DMS79 treated with DMSO at 0.1 percent for 48 hours (cell line): ENCODE measurements around the gene C22orf23.

Source experiments
- DNase-seq: peaks from one replicate; lab custom pipeline; 2025; lab: John Stamatoyannopoulos, UW

The C22orf23 gene

GRCh38 chr22:37953437-37954179 is at the start of gene C22orf23, which contains the start of gene POLR2F:
Gene C22orf23, minus strand, starts transcription at chr22:37953601. Its CDS starts 452 bp downstream, at chr22:37953149.
Gene POLR2F, plus strand, starts transcription at chr22:37953699. Its CDS starts 89 bp downstream, at chr22:37953788.
- DNase-seq, result peak; percentile 78

- peak; percentile 37 for DNase-seq
Measured at GRCh38 chr22:37999640-38000272, 46.4 kb upstream of the C22orf23 start.

- DNase-seq, result no peak
Measured at GRCh38 chr22:37999236-37999635, 45.8 kb upstream of the C22orf23 start.

GRCh38 chr22:37998543-37998942 is 45.1 kb upstream of the C22orf23 start:
- DNase-seq, result no peak

DNA sequence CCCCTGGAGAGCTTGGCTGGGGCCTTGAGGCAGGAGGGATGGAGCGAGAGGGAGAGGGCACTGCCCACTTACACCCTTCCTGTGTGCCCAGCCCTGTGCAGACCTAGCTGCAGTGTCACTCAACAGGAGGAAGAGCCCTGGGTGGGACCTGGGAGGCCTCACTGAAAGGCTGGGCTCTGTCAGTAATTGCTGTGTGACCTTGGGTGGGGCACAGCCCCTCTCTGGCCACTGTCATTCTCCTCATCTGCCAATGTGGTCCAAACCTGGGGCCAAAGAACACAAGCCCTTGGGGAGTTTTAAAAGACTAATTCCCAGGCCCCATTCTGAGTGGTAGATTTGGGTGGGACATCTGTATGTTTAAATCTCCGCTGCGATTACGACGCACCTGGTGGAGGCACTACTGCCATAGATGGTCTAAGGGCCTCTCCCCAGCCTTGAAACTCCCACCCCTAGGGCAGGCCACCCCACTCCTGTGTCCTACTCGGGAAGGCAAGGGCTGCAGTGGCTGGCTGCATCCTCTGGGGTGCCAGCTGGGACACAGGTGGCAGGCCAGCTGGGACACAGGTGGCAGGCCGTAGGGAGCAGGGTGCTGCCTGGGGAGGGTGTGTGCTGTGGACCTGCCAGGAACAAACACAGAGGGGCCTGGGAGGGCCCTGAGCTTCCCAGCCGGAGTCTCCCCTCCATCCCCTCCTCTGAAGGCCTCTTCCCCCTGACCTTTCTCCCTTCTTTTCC is 43.3 kb upstream of the C22orf23 start:
- no peak for DNase-seq

DNA sequence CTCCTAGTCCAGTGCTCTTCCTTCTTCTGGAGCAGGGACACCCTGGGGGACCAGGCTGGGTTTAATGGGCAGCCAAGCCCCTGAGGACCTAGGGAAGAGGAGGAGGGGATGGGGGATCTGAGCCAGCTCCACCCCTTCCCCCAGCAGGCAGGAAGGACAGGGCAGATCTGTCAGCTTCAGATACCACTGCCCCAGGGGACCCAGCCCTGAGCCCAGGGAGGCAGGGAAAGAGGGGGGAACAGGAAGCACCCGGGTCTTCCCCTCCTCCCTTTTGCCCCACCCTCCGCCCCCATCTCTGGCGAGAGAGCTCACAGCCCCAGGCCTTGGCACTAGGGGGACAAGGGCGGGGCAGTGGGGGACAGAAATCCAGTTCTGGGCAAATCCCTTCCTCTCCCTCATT is 42.7 kb upstream of the C22orf23 start:
- DNase-seq, result no peak

DNA sequence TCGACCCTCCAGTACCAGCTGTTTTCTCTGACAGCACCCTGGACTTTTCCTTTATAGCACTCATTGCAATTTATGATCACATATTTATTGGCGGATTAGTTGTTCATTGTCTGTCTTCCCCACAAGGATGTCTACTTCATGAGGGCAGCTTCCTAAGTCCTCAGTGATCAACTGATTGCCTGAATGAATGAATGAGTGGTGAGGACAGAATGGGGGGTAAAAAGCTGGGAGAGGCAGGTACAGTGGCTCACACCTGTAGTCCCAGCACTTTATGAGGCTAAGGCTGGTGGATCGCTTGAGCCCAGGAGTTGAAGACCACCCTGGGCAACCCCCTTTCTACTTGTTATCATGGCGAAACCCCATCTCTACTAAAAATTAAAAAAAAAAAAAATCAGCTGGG is 42.1 kb upstream of the C22orf23 start:
- no peak for DNase-seq

- DNase-seq, result no peak
Measured at GRCh38 chr22:37994982-37995381, 41.6 kb upstream of the C22orf23 start.

DNA sequence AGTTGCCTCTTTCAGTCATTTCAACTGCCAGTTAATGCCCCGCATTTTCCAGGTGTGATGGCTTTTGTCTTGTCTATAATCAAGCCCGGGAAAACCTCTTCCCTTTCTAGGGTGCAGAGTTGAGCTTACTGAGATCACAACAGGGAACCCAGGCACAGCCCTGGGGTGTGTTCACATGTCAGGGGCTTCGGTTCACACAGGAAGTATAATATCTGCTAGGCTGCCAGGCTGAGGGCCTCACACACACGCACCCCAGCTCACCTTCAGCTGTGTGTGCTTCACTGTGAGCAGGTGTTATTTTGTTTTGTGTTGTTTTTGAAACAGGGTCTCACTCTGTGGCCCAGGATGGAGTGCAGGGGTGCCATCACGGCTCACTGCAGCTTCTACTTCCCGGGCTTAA is 40.6 kb upstream of the C22orf23 start:
- no peak for DNase-seq

DNA sequence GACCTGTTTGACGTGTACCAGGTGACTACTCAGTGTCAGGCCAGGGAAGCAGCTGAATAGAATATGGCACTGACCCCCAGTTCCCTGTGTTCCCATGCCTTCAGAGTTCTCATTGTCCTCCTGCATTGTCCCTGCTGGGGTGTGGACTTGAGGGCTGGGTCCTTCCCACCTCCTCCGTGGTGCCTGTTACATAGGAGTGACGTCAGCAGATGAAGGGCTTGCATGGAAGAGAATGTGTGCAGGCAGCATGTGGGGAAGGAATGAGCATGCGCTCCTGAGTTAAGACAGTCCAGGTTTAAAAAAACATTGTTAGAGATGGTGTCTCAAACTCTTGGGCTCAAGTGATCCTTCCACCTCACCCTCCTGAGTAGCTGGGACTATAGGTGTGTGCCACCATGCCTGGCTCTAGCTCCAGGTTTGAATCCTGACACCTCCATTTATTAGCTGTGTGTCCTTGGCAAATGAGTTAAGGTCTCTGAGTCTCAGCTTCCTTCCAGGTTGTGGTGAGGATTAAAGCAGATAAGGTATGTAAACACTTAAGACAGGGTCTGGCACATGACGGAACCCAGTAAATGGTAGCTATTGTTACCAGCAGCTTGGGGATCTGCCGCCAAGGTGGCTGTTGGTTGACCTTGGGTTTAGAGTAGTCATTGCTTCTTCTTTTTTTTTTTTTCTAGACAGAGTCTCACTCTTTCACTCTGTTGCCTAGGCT is 38.5 kb upstream of the C22orf23 start:
- DNase-seq, result no peak

DNA sequence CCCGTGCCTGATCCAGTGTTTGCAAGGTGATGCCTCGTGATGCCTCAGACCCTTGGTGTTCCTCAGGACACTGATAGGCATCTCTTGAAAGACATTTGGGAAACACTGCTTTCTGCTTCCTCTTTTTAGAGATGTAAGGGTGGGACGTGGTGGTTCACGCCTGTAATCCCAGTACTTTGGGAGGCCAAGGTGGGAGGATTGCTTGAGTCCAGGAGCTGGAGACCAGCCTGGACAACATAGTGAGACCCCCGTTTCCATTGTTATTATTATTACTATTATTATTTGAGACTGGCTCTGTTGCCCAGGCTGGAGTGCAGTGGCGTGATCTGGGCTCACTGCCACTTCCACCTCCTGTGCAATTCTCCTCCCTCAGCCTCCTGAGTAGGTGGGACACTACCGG is 37.5 kb upstream of the C22orf23 start:
- DNase-seq, result no peak

DNA sequence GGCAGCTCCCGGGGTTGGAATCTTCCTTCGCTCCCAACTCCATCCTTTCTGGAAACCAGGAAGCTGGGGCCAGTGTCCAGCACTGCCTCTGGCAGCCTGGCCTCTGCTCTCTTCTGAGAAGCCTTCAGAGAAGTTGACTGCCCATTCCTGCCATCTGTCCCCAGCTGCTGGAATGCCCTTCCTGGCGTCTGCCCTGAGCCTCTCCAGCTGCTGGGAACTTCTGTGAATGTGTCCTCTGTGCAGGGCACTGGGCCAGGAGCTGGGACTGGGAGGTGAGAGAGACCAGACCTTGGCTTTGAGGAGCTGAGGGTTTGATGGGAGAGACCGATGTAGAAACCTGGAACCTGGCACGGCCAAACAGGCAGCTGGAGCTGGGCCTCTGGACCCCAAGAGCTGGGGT is 36.9 kb upstream of the C22orf23 start:
- no peak for DNase-seq

GRCh38 chr22:37989146-37990045 is 36.0 kb upstream of the C22orf23 start:
- DNase-seq, result no peak

GRCh38 chr22:37986371-37986770 is 33.0 kb upstream of the C22orf23 start:
- DNase-seq, result no peak

DNA sequence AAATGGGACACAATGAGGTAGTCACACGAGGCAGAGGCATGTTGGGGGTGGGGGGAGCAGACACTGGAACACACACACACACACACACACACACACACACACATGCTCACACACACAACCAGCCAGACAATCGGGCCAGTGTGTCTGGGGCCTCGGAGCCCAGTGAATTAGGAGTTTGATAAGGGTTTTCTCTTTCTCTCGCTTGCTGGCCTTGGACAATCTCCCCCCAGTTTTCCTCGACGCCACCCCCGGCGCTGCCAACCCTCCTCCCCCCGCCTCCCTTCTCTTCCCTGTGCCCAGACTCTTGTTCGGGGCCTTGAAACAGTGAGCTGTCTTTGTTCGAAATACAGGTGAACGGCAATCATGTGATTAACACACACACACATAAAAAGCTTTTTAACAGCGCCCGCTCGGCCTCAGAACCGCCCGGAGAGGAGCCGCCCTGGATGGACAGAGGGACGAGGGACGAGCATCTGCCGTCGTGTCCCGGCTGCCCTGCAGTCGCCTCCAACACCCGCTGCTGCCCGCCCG is 32.4 kb upstream of the C22orf23 start:
- no peak for DNase-seq

DNA sequence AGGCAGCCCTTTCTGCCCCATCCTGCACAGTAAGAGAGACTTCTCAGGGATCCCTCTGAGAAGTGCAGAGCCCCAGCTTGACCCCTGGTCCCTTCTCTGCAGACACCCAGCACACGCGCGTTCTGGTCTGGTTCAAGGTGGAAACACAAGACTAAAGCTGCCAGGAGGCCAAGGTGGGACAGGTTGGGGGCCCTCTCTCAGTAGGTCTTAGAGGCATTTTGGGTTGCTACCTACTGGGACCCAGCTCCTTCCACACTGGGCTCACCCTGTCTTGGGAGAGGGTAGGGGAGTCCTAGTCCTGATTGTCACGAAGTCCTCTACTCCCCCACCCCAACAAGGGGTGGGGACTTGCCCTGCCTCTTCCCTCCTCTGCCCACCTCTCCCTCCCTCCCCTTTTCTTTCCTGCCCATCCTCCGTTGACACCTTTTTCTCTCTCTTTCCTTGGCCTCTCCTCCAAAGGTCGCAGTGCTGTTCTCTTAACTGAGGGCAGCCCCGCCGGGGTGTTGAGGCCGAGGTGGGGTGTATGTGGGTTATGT is 31.7 kb upstream of the C22orf23 start:
- DNase-seq, result no peak

- no peak for DNase-seq
Measured at GRCh38 chr22:37983860-37984791, 30.7 kb upstream of the C22orf23 start, which contains the start of gene SOX10. Gene SOX10, minus strand, starts transcription at chr22:37984555. Its CDS starts 771 bp downstream, at chr22:37983784.

DNA sequence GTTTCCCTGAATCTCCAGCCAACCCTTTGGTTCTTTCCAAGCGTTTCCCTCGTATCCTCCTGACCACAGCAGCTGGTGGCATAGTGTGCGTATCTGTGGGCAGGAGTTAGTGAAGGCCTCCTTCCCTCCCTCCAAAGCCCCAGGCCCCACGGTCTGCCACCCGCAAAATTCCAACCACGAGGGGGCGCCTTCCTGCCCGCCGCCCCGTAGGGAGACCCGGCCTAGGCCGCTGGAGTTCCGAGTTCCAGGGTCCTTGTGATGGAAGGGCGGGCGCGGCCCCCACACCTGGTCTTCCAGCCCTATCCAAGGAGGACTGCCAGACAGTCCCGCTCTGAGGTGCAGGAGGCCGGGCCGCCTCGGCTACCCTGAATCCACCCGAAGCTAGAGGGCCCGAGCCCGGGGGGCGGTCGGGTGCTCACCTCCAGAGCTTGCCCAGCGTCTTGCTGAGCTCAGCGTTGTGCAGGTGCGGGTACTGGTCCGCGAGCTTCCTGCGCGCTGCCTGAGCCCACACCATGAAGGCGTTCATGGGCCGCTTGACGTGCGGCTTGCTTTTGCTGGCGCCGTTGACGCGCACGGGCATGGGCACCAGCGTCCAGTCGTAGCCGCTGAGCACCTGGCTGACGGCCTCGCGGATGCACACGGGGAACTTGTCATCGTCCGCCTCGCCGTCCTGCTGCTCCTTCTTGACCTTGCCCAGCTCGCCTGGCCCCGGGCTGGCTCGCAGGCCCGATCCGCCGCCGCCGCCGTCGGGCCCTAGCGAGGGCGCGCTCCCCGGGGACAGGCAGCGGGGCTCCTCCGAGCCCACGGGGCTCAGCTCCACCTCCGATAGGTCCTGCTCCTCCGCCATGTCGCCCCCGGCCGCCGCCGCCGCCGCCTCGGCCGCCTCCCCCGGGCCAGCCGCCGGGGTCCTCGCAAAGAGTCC is 29.8 kb upstream of the C22orf23 start:
- DNase-seq, result no peak
